ENCODE data around the gene PLCL2.

PLCL2 gene

DNA sequence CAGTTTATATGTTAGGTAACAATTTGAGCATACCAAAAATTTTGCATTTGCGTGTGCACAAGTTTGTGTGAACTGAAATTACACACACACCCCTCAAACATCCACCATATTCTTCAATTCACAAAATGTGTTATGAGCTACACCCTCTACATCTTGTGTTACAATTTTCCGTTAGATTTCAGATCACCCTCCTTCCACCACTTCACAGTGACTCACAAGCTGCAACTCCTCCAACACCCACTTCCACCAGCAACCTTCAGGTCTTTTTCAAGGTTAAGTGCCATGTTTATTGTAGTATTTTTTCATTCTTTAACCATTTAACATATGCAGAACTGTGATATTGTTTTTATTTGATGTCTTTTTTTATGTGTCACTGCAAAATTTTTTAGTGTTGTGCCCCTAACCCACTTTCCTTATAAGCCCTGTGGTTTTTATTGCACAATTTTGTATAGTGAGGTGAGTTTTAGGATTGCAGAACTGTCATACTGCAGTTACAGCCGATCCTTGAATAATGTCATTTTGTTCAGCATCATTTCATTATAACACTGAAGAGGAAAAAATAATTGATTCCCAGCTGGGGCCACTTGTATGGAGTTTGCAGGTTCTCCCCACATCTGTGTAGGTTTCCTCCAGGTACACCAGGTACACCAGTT lies 148.9 kb downstream of the PLCL2 start:
- no peak overlapping the region for H3K4me3 ChIP-seq (ENCODE audit: low read depth, low read length)
- TF ChIP-seq, protein P1, sequence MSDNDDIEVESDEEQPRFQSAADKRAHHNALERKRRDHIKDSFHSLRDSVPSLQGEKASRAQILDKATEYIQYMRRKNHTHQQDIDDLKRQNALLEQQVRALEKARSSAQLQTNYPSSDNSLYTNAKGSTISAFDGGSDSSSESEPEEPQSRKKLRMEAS (IDR thresholded peaks at IDR 0.05; ENCODE audit: low read depth, low read length): no peak
- TF ChIP-seq POLR2A (IDR thresholded peaks at IDR 0.05; ENCODE audit: extremely low read depth, insufficient read length) (no peak), MYC (IDR thresholded peaks at IDR 0.05; ENCODE audit: low read depth, low read length) (0 out of 2 replicates have a peak, but pooled peaks have one; percentile 25), CTCF (IDR thresholded peaks at IDR 0.05; ENCODE audit: low read depth, low read length) (no peak)
- peak; percentile 75 for DNase-seq (ENCODE audit: low read depth)

- TF ChIP-seq CTCF (IDR thresholded peaks at IDR 0.05; ENCODE audit: low read depth, low read length) (no peak), POLR2A (IDR thresholded peaks at IDR 0.05; ENCODE audit: extremely low read depth, insufficient read length) (no peak), MYC (IDR thresholded peaks at IDR 0.05; ENCODE audit: low read depth, low read length) (no peak)
- TF ChIP-seq, protein P1 (IDR thresholded peaks at IDR 0.05; ENCODE audit: low read depth, low read length): no peak
- no peak overlapping the region for H3K4me3 ChIP-seq (ENCODE audit: low read depth, low read length)
- DNase-seq (ENCODE audit: low read depth): peak; percentile 39
Observed at GRCh38 chr3:17035033-17035432, 150.3 kb downstream of the PLCL2 start.

DNA sequence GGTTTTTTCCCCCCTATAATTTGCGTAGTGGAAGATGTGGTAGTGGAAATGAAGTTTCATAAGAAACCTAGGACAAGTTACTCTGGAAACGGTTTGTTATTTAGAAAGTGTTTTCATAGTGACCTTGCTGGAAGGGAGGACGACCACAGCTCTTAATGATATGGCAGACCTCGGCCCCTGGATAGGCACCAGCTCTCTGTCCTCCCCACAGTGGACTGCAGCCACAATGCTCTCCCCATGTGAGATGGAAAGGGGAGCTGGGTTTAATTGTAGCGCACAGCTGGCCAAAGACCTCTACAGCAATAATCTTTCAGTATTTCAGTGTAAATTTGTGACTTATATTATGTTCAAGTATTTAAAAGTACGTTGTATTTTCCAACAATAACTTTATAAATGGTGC lies 151.2 kb downstream of the PLCL2 start:
- no peak for TF ChIP-seq CTCF (IDR thresholded peaks at IDR 0.05; ENCODE audit: low read depth, low read length)
- no peak for TF ChIP-seq POLR2A (IDR thresholded peaks at IDR 0.05; ENCODE audit: extremely low read depth, insufficient read length)
- no peak for TF ChIP-seq MYC (IDR thresholded peaks at IDR 0.05; ENCODE audit: low read depth, low read length)
- no peak for DNase-seq (ENCODE audit: low read depth)
- H3K4me3 ChIP-seq (ENCODE audit: low read depth, low read length): no peak overlapping the region

DNA sequence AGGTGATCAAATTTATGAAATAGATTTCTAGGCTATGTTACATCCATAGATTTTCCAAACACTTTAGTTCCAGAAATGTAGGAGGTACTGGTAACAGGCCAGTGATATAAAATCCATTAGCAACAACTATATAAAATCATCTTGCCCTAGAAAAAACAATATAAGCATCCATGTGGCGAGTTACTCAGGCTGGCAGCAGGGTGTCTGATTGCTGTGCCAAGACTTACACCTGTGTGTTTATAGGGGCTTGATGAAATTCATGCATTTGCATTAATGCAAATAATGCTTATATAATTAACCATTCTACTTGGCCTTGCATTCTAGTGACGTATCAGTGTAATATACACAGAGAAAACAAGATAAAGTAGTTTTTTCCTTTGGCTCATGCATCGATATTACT lies 153.4 kb downstream of the PLCL2 start:
- no peak overlapping the region for H3K4me3 ChIP-seq (ENCODE audit: low read depth, low read length)
- DNase-seq (ENCODE audit: low read depth): no peak
- TF ChIP-seq POLR2A (IDR thresholded peaks at IDR 0.05; ENCODE audit: extremely low read depth, insufficient read length): no peak
- TF ChIP-seq, protein P1 (IDR thresholded peaks at IDR 0.05; ENCODE audit: low read depth, low read length): no peak
- TF ChIP-seq CTCF (IDR thresholded peaks at IDR 0.05; ENCODE audit: low read depth, low read length): no peak
- no peak for TF ChIP-seq MYC (IDR thresholded peaks at IDR 0.05; ENCODE audit: low read depth, low read length)

DNA sequence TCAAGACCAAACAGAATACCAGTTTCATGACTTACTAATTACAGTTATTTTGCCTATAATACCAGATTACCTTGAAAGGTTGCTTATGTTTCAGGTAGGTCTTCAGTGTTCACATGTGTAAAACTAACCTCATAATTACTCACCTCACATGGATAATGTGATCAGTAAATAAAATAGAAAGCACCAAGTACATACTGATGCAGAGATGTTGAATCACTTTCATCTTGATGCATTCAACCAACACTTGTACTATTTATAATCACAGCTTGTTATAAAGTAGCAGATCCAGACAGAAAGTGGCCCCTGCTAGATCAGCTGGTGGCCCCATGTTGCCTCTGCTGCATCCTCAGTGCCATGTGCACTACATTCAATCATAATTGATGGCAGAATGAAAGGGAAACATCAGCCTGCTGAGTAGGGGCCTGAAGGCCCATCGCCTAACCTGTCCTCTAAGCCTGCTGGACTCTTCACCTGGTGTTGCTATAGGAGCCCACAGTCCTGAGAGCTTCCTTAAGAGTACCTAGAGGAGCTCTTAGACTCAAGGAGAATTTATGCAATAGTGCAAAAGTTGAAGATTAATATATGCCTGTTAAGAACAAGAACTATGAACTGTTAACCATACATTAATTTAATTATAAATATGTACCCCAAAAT lies 154.3 kb downstream of the PLCL2 start:
- TF ChIP-seq, protein P1 (IDR thresholded peaks at IDR 0.05; ENCODE audit: low read depth, low read length): no peak
- no peak for TF ChIP-seq CTCF (IDR thresholded peaks at IDR 0.05; ENCODE audit: low read depth, low read length)
- TF ChIP-seq MYC (IDR thresholded peaks at IDR 0.05; ENCODE audit: low read depth, low read length): no peak
- no peak for TF ChIP-seq POLR2A (IDR thresholded peaks at IDR 0.05; ENCODE audit: extremely low read depth, insufficient read length)
- no peak overlapping the region for H3K4me3 ChIP-seq (ENCODE audit: low read depth, low read length)
- no peak for DNase-seq (ENCODE audit: low read depth)

All from NB4 (cell line).